ENCODE measurements around the gene EPPIN. TPM values are rescaled to one million over a fixed set of nuclear protein-coding genes. Genes with fewer than 3 reads are reported as not detected.

Gene EPPIN
- total and polyA plus RNA-seq, 7 donors: not detected

GRCh38 chr20:45564760-45565276, 17.6 kb upstream of the EPPIN start:
- H3K27ac ChIP-seq: no peak overlapping the region
- no peak overlapping the region for H3K4me3 ChIP-seq
- no peaks in the 10 kb centered on the region for H3K4me1 ChIP-seq
- WGBS, 2 donors: 85 to 93% methylated on average over 2 of the region's 2 CpGs
- TF ChIP-seq CTCF (IDR thresholded peaks at IDR 0.05) (no peak), EP300 (IDR thresholded peaks at IDR 0.05) (no peak), POLR2A (IDR thresholded peaks at IDR 0.05) (no peak), POLR2AphosphoS5 (IDR thresholded peaks at IDR 0.05) (no peak)
- H3K27me3 ChIP-seq: peaks cover 0 to 10% (median 0%) of the 10 kb centered on the region in 3 donors
- no peak for DNase-seq
- H3K9me3 ChIP-seq: no peaks in the 10 kb centered on the region
- no peaks in the 10 kb centered on the region for H3K36me3 ChIP-seq
- intact Hi-C loops (cut with DNase I): no loop called here

- Histone ChIP-seq H3K36me3 (no peaks in the 10 kb centered on the region), H3K27ac (no peak overlapping the region), H3K4me3 (no peak overlapping the region), H3K27me3 (peaks cover 0 to 2% (median 0%) of the 10 kb centered on the region in 3 donors), H3K4me1 (no peaks in the 10 kb centered on the region), H3K9me3 (no peaks in the 10 kb centered on the region)
- WGBS, 2 donors: 91 to 94% methylated on average over 1 of the region's 1 CpG
- TF ChIP-seq EP300 (IDR thresholded peaks at IDR 0.05): no peak
- no peak for TF ChIP-seq CTCF (IDR thresholded peaks at IDR 0.05)
- TF ChIP-seq POLR2AphosphoS5 (IDR thresholded peaks at IDR 0.05): no peak
- TF ChIP-seq POLR2A (IDR thresholded peaks at IDR 0.05): no peak
- DNase-seq: no peak
- intact Hi-C loops (cut with DNase I): no loop called here
These were observed 8.0 kb upstream of the EPPIN start for GRCh38 chr20:45555198-45555597.

- no peak for DNase-seq
- no peaks in the 10 kb centered on the region for H3K36me3 ChIP-seq
- no peak overlapping the region for H3K27ac ChIP-seq
- no peak overlapping the region for H3K4me3 ChIP-seq
- WGBS, 2 donors: 42 to 79% methylated on average over 2 of the region's 2 CpGs
- H3K4me1 ChIP-seq: no peaks in the 10 kb centered on the region
- intact Hi-C loops (cut with DNase I): no loop called here
- no peak for TF ChIP-seq POLR2A (IDR thresholded peaks at IDR 0.05)
- TF ChIP-seq EP300 (IDR thresholded peaks at IDR 0.05): no peak
- no peak for TF ChIP-seq CTCF (IDR thresholded peaks at IDR 0.05)
- no peak for TF ChIP-seq POLR2AphosphoS5 (IDR thresholded peaks at IDR 0.05)
- H3K9me3 ChIP-seq: no peaks in the 10 kb centered on the region
- H3K27me3 ChIP-seq: no peaks in the 10 kb centered on the region
These were observed 5.3 kb upstream of the EPPIN start for GRCh38 chr20:45552456-45552855.

- Histone ChIP-seq H3K27ac (no peak overlapping the region), H3K4me3 (no peak overlapping the region), H3K9me3 (no peaks in the 10 kb centered on the region), H3K27me3 (no peaks in the 10 kb centered on the region), H3K36me3 (no peaks in the 10 kb centered on the region), H3K4me1 (no peaks in the 10 kb centered on the region)
- intact Hi-C loops (cut with DNase I): no loop called here
- TF ChIP-seq CTCF (IDR thresholded peaks at IDR 0.05) (no peak), POLR2A (IDR thresholded peaks at IDR 0.05) (no peak), EP300 (IDR thresholded peaks at IDR 0.05) (no peak)
- DNase-seq: no peak
These were observed 3.6 kb upstream of the EPPIN start for GRCh38 chr20:45550765-45551164.

- no peak overlapping the region for H3K4me3 ChIP-seq
- H3K4me1 ChIP-seq: no peaks in the 10 kb centered on the region
- 84 to 91% methylated on average over 7 of the region's 7 CpGs for WGBS, 2 donors
- H3K36me3 ChIP-seq: no peaks in the 10 kb centered on the region
- H3K9me3 ChIP-seq: no peaks in the 10 kb centered on the region
- TF ChIP-seq POLR2AphosphoS5 (IDR thresholded peaks at IDR 0.05) (no peak), CTCF (IDR thresholded peaks at IDR 0.05) (no peak), EP300 (IDR thresholded peaks at IDR 0.05) (no peak), POLR2A (IDR thresholded peaks at IDR 0.05) (no peak)
- H3K27ac ChIP-seq: no peak overlapping the region
- no peak for DNase-seq
- intact Hi-C loops (cut with DNase I): no loop called here
- no peaks in the 10 kb centered on the region for H3K27me3 ChIP-seq
These were observed 1.2 kb upstream of the EPPIN start for GRCh38 chr20:45548410-45548809.
